ENCODE data around the gene TOPAZ1. TPM values are rescaled to one million over a fixed set of nuclear protein-coding genes. Genes with fewer than 3 reads are reported as not detected.
A peak's percentile ranks its signal among the peaks of the same experiment; 100 is the strongest.

TOPAZ1 gene
- total and polyA plus RNA-seq, 9 of the 15 experiments (the other 6 are each of a cell fraction or from before 2014, with no cell fraction given) = 0.01 TPM; not detected in 8

DNA sequence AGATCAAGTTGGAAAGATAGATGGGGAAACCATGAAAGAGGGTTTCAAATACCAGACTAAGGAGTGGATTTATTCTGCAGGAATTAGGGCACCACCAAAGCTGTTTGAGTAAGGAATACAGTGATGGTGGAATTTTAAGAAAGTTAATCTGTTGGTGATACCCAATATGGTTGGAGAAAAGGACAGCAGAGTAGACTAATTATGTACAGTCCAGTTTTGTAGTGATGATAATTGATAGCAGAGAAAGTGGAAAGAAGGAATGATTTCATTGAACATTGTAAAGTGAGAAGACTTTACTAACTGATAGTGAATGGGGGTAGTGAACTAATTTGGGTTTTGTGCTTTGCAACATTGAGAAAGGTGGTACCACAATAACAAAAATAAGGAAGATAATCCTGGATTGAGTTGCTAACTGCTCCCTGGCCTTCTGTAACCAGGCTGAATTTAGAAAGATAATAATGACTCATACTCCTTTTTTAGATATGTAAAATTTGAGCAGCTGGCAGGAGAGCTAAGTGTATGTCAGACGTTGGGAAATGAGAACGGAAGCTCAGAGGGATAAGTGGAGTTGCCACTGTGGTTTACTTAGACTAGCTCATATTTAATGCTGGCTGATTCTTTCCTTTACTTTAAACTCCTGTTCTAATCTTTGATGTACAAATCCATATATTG is 113.8 kb downstream of the TOPAZ1 start (continued):
- TF ChIP-seq NCOA2 (IDR thresholded peaks at IDR 0.05; ENCODE audit: partially characterized antibody in 2 of 2) (no peak), MAZ (CRISPR knock-in tag; conservative IDR thresholded peaks at IDR 0.05 in 1 of 2, IDR thresholded peaks at IDR 0.05 in 1 of 2) (peak in 1 of 2 experiments; percentile 26; a peak in 1 of 4 replicates), NR3C1 (CRISPR knock-in tag; IDR thresholded peaks at IDR 0.05) (no peak), SMAD2 (IDR thresholded peaks at IDR 0.05; ENCODE audit: low read depth, low read length) (no peak), TBP (optimal IDR thresholded peaks at IDR 0.05; ENCODE audit: low read depth, low read length) (no peak), PURB (CRISPR knock-in tag; IDR thresholded peaks at IDR 0.05; ENCODE audit: low read depth) (no peak), MYNN (IDR thresholded peaks at IDR 0.05) (no peak; the same call in 1 of the 2 replicates), MYNN (CRISPR knock-in tag; IDR thresholded peaks at IDR 0.05) (no peak), MLLT1 (IDR thresholded peaks at IDR 0.05) (no peak), FOSL1 (tag; conservative IDR thresholded peaks at IDR 0.05) (peak; percentile 96), BDP1 (IDR thresholded peaks at IDR 0.05; ENCODE audit: insufficient read depth, insufficient read length) (no peak), ELF2 (CRISPR knock-in tag; IDR thresholded peaks at IDR 0.05) (no peak), ZKSCAN8 (CRISPR knock-in tag; IDR thresholded peaks at IDR 0.05) (no peak), PCBP1 (IDR thresholded peaks at IDR 0.05; ENCODE audit: low read depth, low read length, poor library complexity, severe bottlenecking) (no peak), DNMT1 (IDR thresholded peaks at IDR 0.05) (no peak), JUN (IDR thresholded peaks at IDR 0.05; ENCODE audit: borderline replicate concordance, low read depth, low read length) (peak; percentile 93), JUN (CRISPR knock-in tag; IDR thresholded peaks at IDR 0.05; ENCODE audit: borderline replicate concordance) (peak; percentile 51; the same call in 1 of the 2 replicates), SPI1 (IDR thresholded peaks at IDR 0.05; ENCODE audit: borderline replicate concordance, low read depth, low read length) (no peak), ZZZ3 (IDR thresholded peaks at IDR 0.05) (no peak)
- TF ChIP-seq, protein P1, sequence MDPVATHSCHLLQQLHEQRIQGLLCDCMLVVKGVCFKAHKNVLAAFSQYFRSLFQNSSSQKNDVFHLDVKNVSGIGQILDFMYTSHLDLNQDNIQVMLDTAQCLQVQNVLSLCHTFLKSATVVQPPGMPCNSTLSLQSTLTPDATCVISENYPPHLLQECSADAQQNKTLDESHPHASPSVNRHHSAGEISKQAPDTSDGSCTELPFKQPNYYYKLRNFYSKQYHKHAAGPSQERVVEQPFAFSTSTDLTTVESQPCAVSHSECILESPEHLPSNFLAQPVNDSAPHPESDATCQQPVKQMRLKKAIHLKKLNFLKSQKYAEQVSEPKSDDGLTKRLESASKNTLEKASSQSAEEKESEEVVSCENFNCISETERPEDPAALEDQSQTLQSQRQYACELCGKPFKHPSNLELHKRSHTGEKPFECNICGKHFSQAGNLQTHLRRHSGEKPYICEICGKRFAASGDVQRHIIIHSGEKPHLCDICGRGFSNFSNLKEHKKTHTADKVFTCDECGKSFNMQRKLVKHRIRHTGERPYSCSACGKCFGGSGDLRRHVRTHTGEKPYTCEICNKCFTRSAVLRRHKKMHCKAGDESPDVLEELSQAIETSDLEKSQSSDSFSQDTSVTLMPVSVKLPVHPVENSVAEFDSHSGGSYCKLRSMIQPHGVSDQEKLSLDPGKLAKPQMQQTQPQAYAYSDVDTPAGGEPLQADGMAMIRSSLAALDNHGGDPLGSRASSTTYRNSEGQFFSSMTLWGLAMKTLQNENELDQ (CRISPR knock-in tag; IDR thresholded peaks at IDR 0.05; ENCODE audit: borderline replicate concordance) = no peak

Data from K562 (cell line).